Spleen (tissue), 7 donors: ENCODE data around the gene EBLN1.

Experiments
- POLR2AphosphoS5 ChIP-seq, 3 donors: sonication (generic); formaldehyde crosslinking; IDR thresholded peaks; one replicate each; pipeline ENCODE4 v1.5.1; 2017; ENCODE audit warnings: antibody characterized with exemption in 3 of 3
- TF ChIP-seq, protein P1 (sequence below), 11 experiments: fragments of 200-600 bp in 7 of 11; fragments of 450-650 bp in 4 of 11; sonication (generic) in 4 of 11; IDR thresholded peaks in 8 of 11; conservative IDR thresholded peaks in 3 of 11; 1 replicate in 7 of 11; 2 replicates in 4 of 11; pipeline versions ENCODE4 v1.4.0 to v1.8.0; 2016 to 2021; ENCODE audit warnings: antibody characterized with exemption in 11 of 11, inconsistent platforms in 4 of 11, mild to moderate bottlenecking in 1 of 11
- donor health status: DM: no; HTN: no; CAD: no; lungs with moderate emphysema.
- donor health status: DM: no; HTN: no; CAD: no.
- donor health status: DM: no; HTN: no; CAD: no.

DNA sequence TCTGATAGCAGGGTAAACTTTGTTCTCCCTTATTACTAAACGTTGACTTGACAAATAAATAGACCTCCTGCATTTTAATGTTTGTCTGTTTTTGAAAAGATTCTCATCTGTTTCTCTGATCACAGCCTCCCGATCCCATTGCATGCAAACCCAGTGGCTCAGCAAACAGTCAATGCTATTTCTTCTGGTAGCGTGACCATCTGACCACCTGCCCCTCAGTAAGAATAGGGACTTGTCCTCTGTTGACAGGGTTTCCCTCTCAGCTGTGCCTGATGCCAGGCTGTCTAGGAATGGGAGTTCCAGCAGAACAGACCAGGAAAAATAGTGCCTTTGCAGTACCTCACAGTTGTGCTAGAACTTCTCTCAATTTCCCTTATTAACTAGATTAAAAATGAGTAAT is 40.7 kb upstream of the EBLN1 start:
- TF ChIP-seq, protein P1, sequence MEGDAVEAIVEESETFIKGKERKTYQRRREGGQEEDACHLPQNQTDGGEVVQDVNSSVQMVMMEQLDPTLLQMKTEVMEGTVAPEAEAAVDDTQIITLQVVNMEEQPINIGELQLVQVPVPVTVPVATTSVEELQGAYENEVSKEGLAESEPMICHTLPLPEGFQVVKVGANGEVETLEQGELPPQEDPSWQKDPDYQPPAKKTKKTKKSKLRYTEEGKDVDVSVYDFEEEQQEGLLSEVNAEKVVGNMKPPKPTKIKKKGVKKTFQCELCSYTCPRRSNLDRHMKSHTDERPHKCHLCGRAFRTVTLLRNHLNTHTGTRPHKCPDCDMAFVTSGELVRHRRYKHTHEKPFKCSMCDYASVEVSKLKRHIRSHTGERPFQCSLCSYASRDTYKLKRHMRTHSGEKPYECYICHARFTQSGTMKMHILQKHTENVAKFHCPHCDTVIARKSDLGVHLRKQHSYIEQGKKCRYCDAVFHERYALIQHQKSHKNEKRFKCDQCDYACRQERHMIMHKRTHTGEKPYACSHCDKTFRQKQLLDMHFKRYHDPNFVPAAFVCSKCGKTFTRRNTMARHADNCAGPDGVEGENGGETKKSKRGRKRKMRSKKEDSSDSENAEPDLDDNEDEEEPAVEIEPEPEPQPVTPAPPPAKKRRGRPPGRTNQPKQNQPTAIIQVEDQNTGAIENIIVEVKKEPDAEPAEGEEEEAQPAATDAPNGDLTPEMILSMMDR (IDR thresholded peaks at IDR 0.05 in 8 of 11, conservative IDR thresholded peaks at IDR 0.05 in 3 of 11), result no peak
- no peak for TF ChIP-seq POLR2AphosphoS5 (IDR thresholded peaks at IDR 0.05)
